ENCODE measurements around the gene FAM3C. TPM values are rescaled to one million over a fixed set of nuclear protein-coding genes. Genes with fewer than 3 reads are reported as not detected.
A peak's percentile ranks its signal among the peaks of the same experiment; 100 is the strongest.

Gene FAM3C
- total RNA-seq, 1 experiment from 2014 or later = 37.9 TPM

DNA sequence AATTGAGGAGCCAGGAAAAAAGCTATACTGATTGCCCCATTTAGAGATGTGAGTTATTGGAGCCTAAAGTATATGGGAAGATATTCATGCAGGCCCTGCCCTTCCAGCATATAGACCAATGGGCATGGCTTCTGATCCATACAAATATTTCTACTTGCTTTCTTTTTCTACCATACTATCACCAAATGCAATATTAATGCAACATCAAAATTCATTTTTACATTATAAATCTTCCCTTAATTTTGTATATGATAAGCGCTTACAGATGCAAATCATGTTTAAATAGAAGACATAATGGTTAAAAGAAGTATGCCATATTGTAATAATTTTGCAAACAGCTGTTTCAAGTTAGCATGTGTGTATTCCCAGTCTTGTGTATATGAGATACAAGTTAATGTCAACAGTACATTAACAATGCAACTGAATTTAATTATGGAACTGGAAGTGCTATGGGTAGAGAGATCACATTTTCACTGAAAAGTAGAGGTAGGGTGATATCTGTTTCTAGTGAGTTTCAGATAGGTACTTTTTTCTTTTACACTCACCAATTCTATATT, 91.9 kb downstream of the FAM3C start:
- no peaks in the 10 kb centered on the region for H4K20me1 ChIP-seq (ENCODE audit: low read length)
- H3K27me3 ChIP-seq (ENCODE audit: low read length) = no peaks in the 10 kb centered on the region
- no peak for ATAC-seq
- H3K9me2 ChIP-seq (replicated peaks; ENCODE audit: low read length) = no peaks in the 10 kb centered on the region
- no peaks in the 10 kb centered on the region for H3K9me3 ChIP-seq (ENCODE audit: low read length)
- ChIA-PET CTCF (no interaction called here), POLR2A (ENCODE audit: unreplicated experiment) (no interaction called here)
- no TSS peak for BruUV-seq (replicated peaks)
- H3F3A ChIP-seq (ENCODE audit: low read length, unreplicated experiment) = no peaks in the 10 kb centered on the region
- peaks cover 30% of the 10 kb centered on the region for H3K4me1 ChIP-seq (ENCODE audit: insufficient read depth, low read length)
- intact Hi-C loops (cut with micrococcal nuclease) = no loop called here
- no peaks in the 10 kb centered on the region for H3K36me3 ChIP-seq (ENCODE audit: low read depth, low read length)
- DNase-seq = no peak
- TF ChIP-seq EZH2phosphoT487 (IDR thresholded peaks at IDR 0.05; ENCODE audit: borderline replicate concordance, low read length) (no peak), EZH2 (IDR thresholded peaks at IDR 0.05; ENCODE audit: low read length, unreplicated experiment) (no peak)
- TF ChIP-seq, protein P1, sequence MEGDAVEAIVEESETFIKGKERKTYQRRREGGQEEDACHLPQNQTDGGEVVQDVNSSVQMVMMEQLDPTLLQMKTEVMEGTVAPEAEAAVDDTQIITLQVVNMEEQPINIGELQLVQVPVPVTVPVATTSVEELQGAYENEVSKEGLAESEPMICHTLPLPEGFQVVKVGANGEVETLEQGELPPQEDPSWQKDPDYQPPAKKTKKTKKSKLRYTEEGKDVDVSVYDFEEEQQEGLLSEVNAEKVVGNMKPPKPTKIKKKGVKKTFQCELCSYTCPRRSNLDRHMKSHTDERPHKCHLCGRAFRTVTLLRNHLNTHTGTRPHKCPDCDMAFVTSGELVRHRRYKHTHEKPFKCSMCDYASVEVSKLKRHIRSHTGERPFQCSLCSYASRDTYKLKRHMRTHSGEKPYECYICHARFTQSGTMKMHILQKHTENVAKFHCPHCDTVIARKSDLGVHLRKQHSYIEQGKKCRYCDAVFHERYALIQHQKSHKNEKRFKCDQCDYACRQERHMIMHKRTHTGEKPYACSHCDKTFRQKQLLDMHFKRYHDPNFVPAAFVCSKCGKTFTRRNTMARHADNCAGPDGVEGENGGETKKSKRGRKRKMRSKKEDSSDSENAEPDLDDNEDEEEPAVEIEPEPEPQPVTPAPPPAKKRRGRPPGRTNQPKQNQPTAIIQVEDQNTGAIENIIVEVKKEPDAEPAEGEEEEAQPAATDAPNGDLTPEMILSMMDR (conservative IDR thresholded peaks at IDR 0.05; ENCODE audit: low read depth, low read length) = no peak
- no peak overlapping the region for H2AFZ ChIP-seq (ENCODE audit: low read length)
- H3K4me2 ChIP-seq (ENCODE audit: low read length) = no peak overlapping the region
- no peak overlapping the region for H3K4me3 ChIP-seq (ENCODE audit: low read length)
- H3K79me2 ChIP-seq (ENCODE audit: low read length) = no peaks in the 10 kb centered on the region
- H3K27ac ChIP-seq (ENCODE audit: low read length) = no peak overlapping the region
- H3K9ac ChIP-seq (ENCODE audit: low read length) = no peak overlapping the region

DNA sequence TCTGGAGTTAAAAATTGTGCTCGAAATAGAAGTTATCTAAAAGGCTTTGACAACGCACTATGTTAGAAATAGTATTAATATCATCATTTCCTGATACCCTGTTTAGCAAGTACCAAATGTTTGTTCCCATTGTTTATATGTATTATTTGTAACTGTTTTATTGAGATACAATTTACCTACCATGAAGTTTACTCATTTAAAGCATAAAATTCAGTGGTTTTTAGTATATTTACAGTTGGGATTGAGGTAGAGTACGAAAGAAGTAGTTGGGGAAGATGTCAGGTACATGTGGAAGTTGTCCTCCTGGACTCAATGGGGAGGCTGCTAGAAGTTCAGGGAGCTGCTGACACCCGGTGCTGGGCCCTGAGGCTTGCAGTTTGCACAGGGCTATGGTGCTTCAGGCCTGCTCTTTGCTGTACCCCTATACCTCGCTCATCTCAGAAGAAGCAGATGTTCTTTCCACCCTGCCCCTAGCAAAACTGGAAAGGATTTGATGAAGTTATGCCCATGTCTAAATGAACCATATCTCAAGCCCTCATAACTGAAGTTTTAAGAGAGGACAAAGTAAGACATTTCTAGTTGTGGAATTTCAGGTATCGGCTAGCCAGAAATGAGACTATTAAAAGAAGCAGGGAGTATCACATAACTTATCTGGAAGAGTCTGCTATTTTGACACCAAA, 92.5 kb downstream of the FAM3C start:
- intact Hi-C loops (cut with micrococcal nuclease) = no loop called here
- no peaks in the 10 kb centered on the region for H3K9me3 ChIP-seq (ENCODE audit: low read length)
- no peak overlapping the region for H3K4me3 ChIP-seq (ENCODE audit: low read length)
- H3K27me3 ChIP-seq (ENCODE audit: low read length) = no peaks in the 10 kb centered on the region
- ChIA-PET CTCF (no interaction called here), POLR2A (ENCODE audit: unreplicated experiment) (no interaction called here)
- no peak overlapping the region for H3K4me2 ChIP-seq (ENCODE audit: low read length)
- BruUV-seq (replicated peaks) = no TSS peak
- H3K4me1 ChIP-seq (ENCODE audit: insufficient read depth, low read length) = peaks cover 36% of the 10 kb centered on the region
- no peaks in the 10 kb centered on the region for H3K36me3 ChIP-seq (ENCODE audit: low read depth, low read length)
- no peak overlapping the region for H2AFZ ChIP-seq (ENCODE audit: low read length)
- TF ChIP-seq EZH2phosphoT487 (IDR thresholded peaks at IDR 0.05; ENCODE audit: borderline replicate concordance, low read length) = no peak
- TF ChIP-seq EZH2 (IDR thresholded peaks at IDR 0.05; ENCODE audit: low read length, unreplicated experiment) = no peak
- TF ChIP-seq, protein P1 (conservative IDR thresholded peaks at IDR 0.05; ENCODE audit: low read depth, low read length) = no peak
- no peaks in the 10 kb centered on the region for H3K9me2 ChIP-seq (replicated peaks; ENCODE audit: low read length)
- H3K27ac ChIP-seq (ENCODE audit: low read length) = no peak overlapping the region
- H4K20me1 ChIP-seq (ENCODE audit: low read length) = no peaks in the 10 kb centered on the region
- H3K9ac ChIP-seq (ENCODE audit: low read length) = no peak overlapping the region
- no peaks in the 10 kb centered on the region for H3K79me2 ChIP-seq (ENCODE audit: low read length)
- H3F3A ChIP-seq (ENCODE audit: low read length, unreplicated experiment) = no peaks in the 10 kb centered on the region
- DNase-seq (no peak), ATAC-seq (no peak)

DNA sequence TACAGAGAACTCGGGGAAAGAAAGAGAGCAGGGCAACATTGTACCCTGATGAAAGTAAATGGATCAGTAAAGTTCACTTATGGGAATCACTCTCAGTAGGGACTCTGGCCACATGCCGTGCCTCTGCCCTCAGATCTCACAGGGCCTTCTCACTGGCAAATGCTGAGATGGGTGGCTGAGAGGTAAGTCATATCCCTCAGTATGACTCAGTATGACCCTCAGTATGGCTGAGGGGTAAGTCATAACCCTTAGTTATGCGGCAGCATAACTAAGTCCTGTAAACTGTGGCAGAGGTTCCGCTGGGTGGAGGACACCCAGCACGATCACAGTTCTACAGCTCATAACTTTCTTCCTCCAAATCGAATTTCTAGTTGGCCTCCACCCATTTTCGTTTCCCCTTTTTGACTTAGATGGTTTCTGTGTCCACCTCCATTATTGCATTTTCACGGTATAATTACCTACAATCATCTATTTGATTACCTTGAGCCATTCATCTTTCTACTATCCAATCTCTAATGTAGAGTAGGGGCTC, 93.8 kb downstream of the FAM3C start:
- no peak overlapping the region for H3K9ac ChIP-seq (ENCODE audit: low read length)

More for the DNA sequence above, 93.8 kb downstream of the FAM3C start:
- BruUV-seq (replicated peaks) = no TSS peak
- Histone ChIP-seq H4K20me1 (ENCODE audit: low read length) (no peaks in the 10 kb centered on the region), H3K27me3 (ENCODE audit: low read length) (no peaks in the 10 kb centered on the region), H3K4me1 (ENCODE audit: insufficient read depth, low read length) (peaks cover 37% of the 10 kb centered on the region), H3K27ac (ENCODE audit: low read length) (peak overlapping the region; percentile 61), H3K9me2 (replicated peaks; ENCODE audit: low read length) (no peaks in the 10 kb centered on the region), H3K4me2 (ENCODE audit: low read length) (peak overlapping the region; percentile 8), H3K9me3 (ENCODE audit: low read length) (no peaks in the 10 kb centered on the region), H3K36me3 (ENCODE audit: low read depth, low read length) (no peaks in the 10 kb centered on the region), H3K4me3 (ENCODE audit: low read length) (no peak overlapping the region), H2AFZ (ENCODE audit: low read length) (peak overlapping the region; percentile 51), H3K79me2 (ENCODE audit: low read length) (no peaks in the 10 kb centered on the region), H3F3A (ENCODE audit: low read length, unreplicated experiment) (no peaks in the 10 kb centered on the region)
- DNase-seq (peak; percentile 84), ATAC-seq (peak; percentile 89)
- TF ChIP-seq, protein P1 (conservative IDR thresholded peaks at IDR 0.05; ENCODE audit: low read depth, low read length) = no peak
- no peak for TF ChIP-seq EZH2 (IDR thresholded peaks at IDR 0.05; ENCODE audit: low read length, unreplicated experiment)
- no peak for TF ChIP-seq EZH2phosphoT487 (IDR thresholded peaks at IDR 0.05; ENCODE audit: borderline replicate concordance, low read length)
- POLR2A ChIA-PET (ENCODE audit: unreplicated experiment) = interaction anchor here (0.6 kb wide), 1 partner anchor 68 kb away, joined by 3 read pairs; no protein-coding TSS in a partner anchor
- intact Hi-C loops (cut with micrococcal nuclease) = no loop called here
- CTCF ChIA-PET = no interaction called here
